ENCODE measurements around the gene OR14K1.

DNA sequence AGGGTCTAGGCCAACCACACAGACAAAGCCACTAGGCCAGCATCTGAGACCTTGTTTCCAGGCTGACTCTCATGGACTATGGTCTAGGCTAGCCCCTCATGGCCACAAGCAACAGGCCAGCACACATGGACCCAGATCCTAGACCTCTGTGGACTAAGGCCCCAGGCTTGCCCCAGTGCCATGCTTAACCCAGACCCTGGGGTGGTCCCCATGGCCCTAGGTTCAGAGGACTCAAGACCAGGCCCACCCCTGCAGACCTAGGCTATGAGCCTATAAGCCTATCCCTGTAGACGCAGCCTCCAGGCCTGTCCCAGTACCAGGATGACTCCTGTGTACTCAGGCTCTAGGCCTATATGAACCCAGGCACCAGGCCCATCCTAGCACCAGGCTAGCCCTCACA, 11.5 kb downstream of the OR14K1 start:
- TF ChIP-seq POLR2A (IDR thresholded peaks at IDR 0.05; ENCODE audit: borderline replicate concordance, extremely low read depth, insufficient read depth, insufficient read length), result no peak
- TF ChIP-seq SP1 (IDR thresholded peaks at IDR 0.05; ENCODE audit: low read depth), result no peak
- TF ChIP-seq, protein P1, sequence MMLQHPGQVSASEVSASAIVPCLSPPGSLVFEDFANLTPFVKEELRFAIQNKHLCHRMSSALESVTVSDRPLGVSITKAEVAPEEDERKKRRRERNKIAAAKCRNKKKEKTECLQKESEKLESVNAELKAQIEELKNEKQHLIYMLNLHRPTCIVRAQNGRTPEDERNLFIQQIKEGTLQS (IDR thresholded peaks at IDR 0.05), result no peak
- TF ChIP-seq, protein P2, sequence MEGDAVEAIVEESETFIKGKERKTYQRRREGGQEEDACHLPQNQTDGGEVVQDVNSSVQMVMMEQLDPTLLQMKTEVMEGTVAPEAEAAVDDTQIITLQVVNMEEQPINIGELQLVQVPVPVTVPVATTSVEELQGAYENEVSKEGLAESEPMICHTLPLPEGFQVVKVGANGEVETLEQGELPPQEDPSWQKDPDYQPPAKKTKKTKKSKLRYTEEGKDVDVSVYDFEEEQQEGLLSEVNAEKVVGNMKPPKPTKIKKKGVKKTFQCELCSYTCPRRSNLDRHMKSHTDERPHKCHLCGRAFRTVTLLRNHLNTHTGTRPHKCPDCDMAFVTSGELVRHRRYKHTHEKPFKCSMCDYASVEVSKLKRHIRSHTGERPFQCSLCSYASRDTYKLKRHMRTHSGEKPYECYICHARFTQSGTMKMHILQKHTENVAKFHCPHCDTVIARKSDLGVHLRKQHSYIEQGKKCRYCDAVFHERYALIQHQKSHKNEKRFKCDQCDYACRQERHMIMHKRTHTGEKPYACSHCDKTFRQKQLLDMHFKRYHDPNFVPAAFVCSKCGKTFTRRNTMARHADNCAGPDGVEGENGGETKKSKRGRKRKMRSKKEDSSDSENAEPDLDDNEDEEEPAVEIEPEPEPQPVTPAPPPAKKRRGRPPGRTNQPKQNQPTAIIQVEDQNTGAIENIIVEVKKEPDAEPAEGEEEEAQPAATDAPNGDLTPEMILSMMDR (IDR thresholded peaks at IDR 0.05 in 2 of 3, conservative IDR thresholded peaks at IDR 0.05 in 1 of 3; ENCODE audit: borderline replicate concordance in 1 of 3, insufficient read depth in 1 of 3, low read depth in 2 of 3, low read length in 2 of 3), result no peak
- no peak for TF ChIP-seq JUND (IDR thresholded peaks at IDR 0.05)

All from HCT116 (cell line).